Adrenal gland (tissue), 12 donors: Measurements from ENCODE around the gene TACC2. TPM values are rescaled to one million over a fixed set of nuclear protein-coding genes. Genes with fewer than 3 reads are reported as not detected.

ENCODE experiments used
- DNase-seq, 7 donors: peaks; one replicate each; pipeline ENCODE4 v3.0.0-alpha.2; 2019 to 2020
- H3K27ac ChIP-seq, 5 donors: fragments of 200-600 bp; sonication (generic) in 4 of 5; 1 replicate in 3 of 5; 2 replicates in 2 of 5; pipeline versions ENCODE4 v1.5.1 to v1.8.0; 2016 to 2020; ENCODE audit warnings: mild to moderate bottlenecking in 1 of 5
- H3K27me3 ChIP-seq: fragments of 200-600 bp; 2 replicates; pipeline ENCODE4 v1.8.0; 2021
- H3K36me3 ChIP-seq, 2 donors: fragments of 200-600 bp; replicated peaks in 1 of 2; 1 replicate in 1 of 2; 2 replicates in 1 of 2; pipeline versions ENCODE4 v1.5.1 to v1.8.0; 2018 to 2022
- H3K4me1 ChIP-seq, 2 donors: fragments of 200-600 bp; replicated peaks in 1 of 2; 1 replicate in 1 of 2; 2 replicates in 1 of 2; pipeline versions ENCODE4 v1.5.1 to v1.8.0; 2018 to 2021
- H3K4me3 ChIP-seq, 4 donors: fragments of 200-600 bp; sonication (generic) in 3 of 4; one replicate each; pipeline ENCODE4 v1.5.1; 2016 to 2018
- H3K9me3 ChIP-seq, 3 donors: fragments of 200-600 bp; sonication (generic) in 1 of 3; replicated peaks in 1 of 3; 1 replicate in 2 of 3; 2 replicates in 1 of 3; pipeline versions ENCODE4 v1.5.1 to v1.8.0; 2016 to 2021
- CTCF ChIP-seq, 6 experiments: fragments of 450-650 bp in 4 of 6; fragments of 200-600 bp in 2 of 6; sonication (generic) in 1 of 6; IDR thresholded peaks; 1 replicate in 5 of 6; 2 replicates in 1 of 6; pipeline versions ENCODE4 v1.5.1 to v1.8.0; 2016 to 2021; ENCODE audit warnings: antibody characterized with exemption in 6 of 6, mild to moderate bottlenecking in 2 of 6, moderate library complexity in 1 of 6
- POLR2A ChIP-seq, 2 donors: fragments of 450-650 bp; IDR thresholded peaks; one replicate each; pipeline ENCODE4 v1.6.1; 2017; ENCODE audit warnings: antibody characterized with exemption in 2 of 2, mild to moderate bottlenecking in 2 of 2, moderate library complexity in 1 of 2
- WGBS, 4 donors: extraction: QIAGEN DNeasy Blood & Tissue Kit in 2 of 4; methylation state at CpG; one replicate each; pipeline versions ENCODE4 v1.1.5 to v1.1.7; 2013 to 2017; 5-methylcytosine and 5-hydroxymethylcytosine counted together
- intact Hi-C, 2 donors: fragments of 100-400 bp; cut with DNase I; formaldehyde crosslinking; loops; one replicate each; pipeline versions ENCODE4 v1.14.1 to v1.15.0; 2022 to 2023
- polyA plus RNA-seq, 3 donors: library from polyadenylated mRNA; stranded (reverse); fragments of 200-250 nt in 2 of 3; fragments of 350-450 nt in 1 of 3; fragmentation: Illumina TruSeq in 1 of 3; extraction: RNeasy Lipid Tissue Mini Kit (QIAGEN cat#74804) in 1 of 3; gene quantifications; one replicate each; pipeline ENCODE4 v1.2.3, GENCODE V29; 2013 to 2014
- total RNA-seq, 9 donors: library from RNA; depleted of rRNA in 4 of 9; stranded (reverse); fragments of >200 nt in 4 of 9; fragments of 120-200 nt in 1 of 9; fragmentation: NEBNext Ultra II Directional in 1 of 9; extraction: Animal tissue kit (Norgen Biotek cat#: 25700) in 1 of 9; gene quantifications; one replicate each; pipeline versions ENCODE4 v1.1.0 to v1.2.4, GENCODE V29; 2013 to 2023
- donor health status: healthy with polysubstance abuse.
- donor health status: Bipolar disorder and iron deficiency.
- donor health status: DM: yes; HTN: yes; CAD: no.
- donor health status: DM: no; HTN: no; CAD: no.
- donor health status: DM: no; HTN: no; CAD: no.
- donor health status: DM: yes; HTN: yes; CAD: no.

TACC2 gene
- total and polyA plus RNA-seq, 12 donors, result 11.3 to 45.7 (median 26.3) TPM

GRCh38 chr10:122294511-122295450 lies 305.8 kb downstream of the TACC2 start:
- H3K4me3 ChIP-seq, result no peak overlapping the region
- DNase-seq, result no peak
- H3K4me1 ChIP-seq, result peaks cover 0 to 7% of the 10 kb centered on the region in 2 donors
- 81 to 87% (median 82%) methylated on average over 7 to 12 of the region's 12 CpGs for WGBS, 4 donors
- peaks cover 7% of the 10 kb centered on the region for H3K27me3 ChIP-seq
- no peak overlapping the region for H3K27ac ChIP-seq
- no peaks in the 10 kb centered on the region for H3K9me3 ChIP-seq
- no peaks in the 10 kb centered on the region for H3K36me3 ChIP-seq
- TF ChIP-seq POLR2A (IDR thresholded peaks at IDR 0.05) (no peak), CTCF (IDR thresholded peaks at IDR 0.05) (no peak)
- intact Hi-C loops, result loop anchor here (5.0 kb wide), 3 partner anchors 143 to 273 kb away; partner anchors contain the start of gene DMBT1 (in 1 of the 2)

- Histone ChIP-seq H3K4me1 (peaks cover 0 to 7% of the 10 kb centered on the region in 2 donors), H3K9me3 (no peaks in the 10 kb centered on the region), H3K27ac (no peak overlapping the region), H3K4me3 (no peak overlapping the region), H3K27me3 (peaks cover 7% of the 10 kb centered on the region), H3K36me3 (no peaks in the 10 kb centered on the region)
- TF ChIP-seq POLR2A (IDR thresholded peaks at IDR 0.05) (no peak), CTCF (IDR thresholded peaks at IDR 0.05) (no peak)
- WGBS, 4 donors, result 89 to 95% (median 92%) methylated on average over 4 of the region's 4 CpGs
- intact Hi-C loops, result loop anchor here (5.0 kb wide), 3 partner anchors 142 to 272 kb away; partner anchors contain the start of gene DMBT1 (in 1 of the 2)
- DNase-seq, result no peak
Measured at GRCh38 chr10:122295451-122295809, 306.5 kb downstream of the TACC2 start.

- Histone ChIP-seq H3K9me3 (no peaks in the 10 kb centered on the region), H3K36me3 (no peaks in the 10 kb centered on the region), H3K4me1 (peaks cover 0 to 7% of the 10 kb centered on the region in 2 donors), H3K4me3 (no peak overlapping the region), H3K27me3 (peaks cover 7% of the 10 kb centered on the region), H3K27ac (no peak overlapping the region)
- WGBS, 4 donors, result 72 to 76% (median 75%) methylated on average over 8 of the region's 8 CpGs
- DNase-seq, result no peak
- intact Hi-C loops, result loop anchor here (5.0 kb wide), 3 partner anchors 141 to 271 kb away; partner anchors contain the start of gene DMBT1 (in 1 of the 2)
- TF ChIP-seq CTCF (IDR thresholded peaks at IDR 0.05), result no peak
- TF ChIP-seq POLR2A (IDR thresholded peaks at IDR 0.05), result no peak
Measured at GRCh38 chr10:122296363-122297120, 307.6 kb downstream of the TACC2 start.

GRCh38 chr10:122297583-122297982 lies 308.6 kb downstream of the TACC2 start:
- TF ChIP-seq CTCF (IDR thresholded peaks at IDR 0.05), result no peak
- TF ChIP-seq POLR2A (IDR thresholded peaks at IDR 0.05), result no peak
- Histone ChIP-seq H3K27ac (no peak overlapping the region), H3K27me3 (peaks cover 7% of the 10 kb centered on the region), H3K9me3 (no peaks in the 10 kb centered on the region), H3K36me3 (no peaks in the 10 kb centered on the region), H3K4me3 (no peak overlapping the region), H3K4me1 (peaks cover 0 to 7% of the 10 kb centered on the region in 2 donors)
- intact Hi-C loops, result loop anchor here (5.0 kb wide), 3 partner anchors 140 to 270 kb away; partner anchors contain the start of gene DMBT1 (in 1 of the 2)
- 73 to 85% (median 77%) methylated on average over 6 to 8 of the region's 8 CpGs for WGBS, 4 donors
- DNase-seq, result no peak
